OCI-LY7 (cell line): ENCODE results near the gene CA10. TPM values are rescaled to one million over a fixed set of nuclear protein-coding genes. Genes with fewer than 3 reads are reported as not detected.

ENCODE experiments used
- BruUV-seq: library from RNA; stranded (reverse); fragments of 400-500 nt; replicated peaks from 2 replicates; lab custom pipeline; 2021; lab: Mats Ljungman, UMichigan
- CTCF ChIA-PET: fragments of 300-600 bp; sonication (Branson Sonifier 250); formaldehyde crosslinking; loops from one replicate; lab custom pipeline; 2022; ENCODE audit warnings: antibody characterized with exemption; ENCODE audit not compliant: unreplicated experiment; lab: Charles Lee
- POLR2A ChIA-PET: fragments of 300-600 bp; sonication (Branson Sonifier 250); formaldehyde crosslinking; loops from one replicate; lab custom pipeline; 2022; ENCODE audit warnings: antibody characterized with exemption; lab: Charles Lee
- DNase-seq: peaks from one replicate; pipeline ENCODE4 v3.0.0-alpha.2; 2015; ENCODE audit warnings: low spot score
- H2AFZ ChIP-seq: fragments of 200-600 bp; sonication (generic), shearing (Covaris generic); 2 replicates; pipeline ENCODE4 v1.6.1; 2014; ENCODE audit warnings: mild to moderate bottlenecking, antibody characterized with exemption, low read length, moderate library complexity
- H3K27ac ChIP-seq: fragments of 200-600 bp; sonication (generic); 2 replicates; pipeline ENCODE4 v1.5.1; 2014; ENCODE audit warnings: mixed run types, low read depth, mild to moderate bottlenecking, moderate library complexity, low read length, inconsistent platforms; ENCODE audit not compliant: poor library complexity, severe bottlenecking
- H3K36me3 ChIP-seq: fragments of 200-600 bp; sonication (generic); 2 replicates; pipeline ENCODE4 v1.6.1; 2014; ENCODE audit warnings: mild to moderate bottlenecking, antibody characterized with exemption, low read length, moderate library complexity, mixed read lengths; ENCODE audit not compliant: insufficient read depth
- H3K4me1 ChIP-seq: fragments of 200-600 bp; sonication (generic); 2 replicates; pipeline ENCODE4 v1.5.1; 2014; ENCODE audit warnings: mild to moderate bottlenecking, low read length; ENCODE audit not compliant: insufficient read depth, poor library complexity, severe bottlenecking
- H3K4me2 ChIP-seq: fragments of 200-600 bp; sonication (generic); 2 replicates; pipeline ENCODE4 v1.6.1; 2014; ENCODE audit warnings: mild to moderate bottlenecking, low read length
- H3K4me3 ChIP-seq: fragments of 200-600 bp; sonication (generic); 2 replicates; pipeline ENCODE4 v1.5.1; 2014; ENCODE audit warnings: mild to moderate bottlenecking, low read depth, low read length; ENCODE audit not compliant: poor library complexity, severe bottlenecking
- H3K79me2 ChIP-seq: fragments of 200-600 bp; sonication (generic); 2 replicates; pipeline ENCODE4 v1.6.1; 2016; ENCODE audit warnings: low read depth, mild to moderate bottlenecking, low read length, moderate library complexity, mixed read lengths; ENCODE audit not compliant: insufficient read depth
- H3K9me2 ChIP-seq: fragments of 200-600 bp; sonication (generic); 2 replicates; pipeline ENCODE4 v1.6.1; 2016; ENCODE audit warnings: mild to moderate bottlenecking, low read length, mixed read lengths; ENCODE audit not compliant: insufficient read depth
- H3K9me3 ChIP-seq: fragments of 200-600 bp; sonication (generic); 2 replicates; pipeline ENCODE4 v1.6.1; 2014; ENCODE audit warnings: mild to moderate bottlenecking, mixed run types, low read length, mixed read lengths
- H4K20me1 ChIP-seq: fragments of 200-600 bp; sonication (generic); 2 replicates; pipeline ENCODE4 v1.6.1; 2014; ENCODE audit warnings: mild to moderate bottlenecking, antibody characterized with exemption, low read length, moderate library complexity, mixed read lengths; ENCODE audit not compliant: insufficient read depth
- EZH2phosphoT487 ChIP-seq: fragments of 200-600 bp; sonication (generic); IDR thresholded peaks from 2 replicates; pipeline ENCODE4 v1.6.1; 2018; ENCODE audit warnings: low read depth, borderline replicate concordance, mild to moderate bottlenecking, mixed run types, antibody characterized with exemption, low read length, moderate library complexity, mixed read lengths
- intact Hi-C: fragments of 100-400 bp; cut with micrococcal nuclease; formaldehyde crosslinking; loops from one replicate; pipeline ENCODE4 v1.10.0; 2022; ENCODE audit not compliant: unreplicated experiment
- total RNA-seq, 2 experiments: library from RNA; depleted of rRNA in 1 of 2; stranded (reverse); fragments of >200 nt in 1 of 2; shearing (Covaris generic) in 1 of 2; gene quantifications; 2 replicates each; pipeline ENCODE4 v1.2.3, GENCODE V29; 2014 to 2022
- TF ChIP-seq, protein P1 (sequence below): fragments of 200-600 bp; sonication (generic); conservative IDR thresholded peaks from 2 replicates; pipeline ENCODE4 v1.5.1; 2014; ENCODE audit warnings: mild to moderate bottlenecking, antibody characterized with exemption, low read length, moderate library complexity, mixed read lengths

CA10 gene
- total RNA-seq, 2 experiments from 2014 or later: not detected

DNA sequence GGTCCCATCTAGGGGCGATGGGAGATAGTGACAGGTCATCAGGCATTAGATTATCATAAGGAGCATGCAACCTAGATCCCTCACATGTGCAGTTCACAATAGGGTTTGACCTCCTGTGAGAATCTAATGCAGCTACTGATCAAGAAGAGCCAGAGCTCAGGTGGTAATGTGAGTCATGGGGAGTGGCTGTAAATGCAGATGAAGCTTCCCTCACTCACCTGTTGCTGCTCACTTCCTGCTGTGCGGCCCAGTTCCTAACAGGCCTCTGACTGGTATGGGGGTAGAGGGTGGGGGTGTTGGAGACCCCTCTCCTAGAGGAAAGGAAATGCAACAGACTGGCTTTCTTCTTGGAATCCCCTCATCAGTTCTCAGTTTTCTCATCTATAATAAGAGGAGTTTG lies 131.4 kb downstream of the CA10 start:
- TF ChIP-seq EZH2phosphoT487: no peak
- TF ChIP-seq, protein P1, sequence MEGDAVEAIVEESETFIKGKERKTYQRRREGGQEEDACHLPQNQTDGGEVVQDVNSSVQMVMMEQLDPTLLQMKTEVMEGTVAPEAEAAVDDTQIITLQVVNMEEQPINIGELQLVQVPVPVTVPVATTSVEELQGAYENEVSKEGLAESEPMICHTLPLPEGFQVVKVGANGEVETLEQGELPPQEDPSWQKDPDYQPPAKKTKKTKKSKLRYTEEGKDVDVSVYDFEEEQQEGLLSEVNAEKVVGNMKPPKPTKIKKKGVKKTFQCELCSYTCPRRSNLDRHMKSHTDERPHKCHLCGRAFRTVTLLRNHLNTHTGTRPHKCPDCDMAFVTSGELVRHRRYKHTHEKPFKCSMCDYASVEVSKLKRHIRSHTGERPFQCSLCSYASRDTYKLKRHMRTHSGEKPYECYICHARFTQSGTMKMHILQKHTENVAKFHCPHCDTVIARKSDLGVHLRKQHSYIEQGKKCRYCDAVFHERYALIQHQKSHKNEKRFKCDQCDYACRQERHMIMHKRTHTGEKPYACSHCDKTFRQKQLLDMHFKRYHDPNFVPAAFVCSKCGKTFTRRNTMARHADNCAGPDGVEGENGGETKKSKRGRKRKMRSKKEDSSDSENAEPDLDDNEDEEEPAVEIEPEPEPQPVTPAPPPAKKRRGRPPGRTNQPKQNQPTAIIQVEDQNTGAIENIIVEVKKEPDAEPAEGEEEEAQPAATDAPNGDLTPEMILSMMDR: no peak
- Histone ChIP-seq H4K20me1 (no peaks in the 10 kb centered on the region), H3K36me3 (no peaks in the 10 kb centered on the region), H2AFZ (no peak overlapping the region), H3K9me2 (no peaks in the 10 kb centered on the region), H3K9me3 (no peaks in the 10 kb centered on the region), H3K4me1 (no peaks in the 10 kb centered on the region), H3K79me2 (no peaks in the 10 kb centered on the region), H3K4me2 (no peak overlapping the region), H3K4me3 (no peak overlapping the region), H3K27ac (no peak overlapping the region)
- intact Hi-C loops: no loop called here
- no TSS peak for BruUV-seq
- ChIA-PET CTCF (no interaction called here), POLR2A (no interaction called here)
- DNase-seq: no peak

- H4K20me1 ChIP-seq: no peaks in the 10 kb centered on the region
- no TSS peak for BruUV-seq
- POLR2A ChIA-PET: no interaction called here
These were observed 132.4 kb downstream of the CA10 start for GRCh38 chr17:52026075-52026474.

GRCh38 chr17:52025236-52025635 lies 133.3 kb downstream of the CA10 start:
- H3K4me1 ChIP-seq: no peaks in the 10 kb centered on the region
- no peak overlapping the region for H2AFZ ChIP-seq
- intact Hi-C loops: no loop called here
- H3K4me3 ChIP-seq: no peak overlapping the region
- no peak overlapping the region for H3K27ac ChIP-seq
- CTCF ChIA-PET: no interaction called here
- POLR2A ChIA-PET: no interaction called here
- H3K9me3 ChIP-seq: no peaks in the 10 kb centered on the region
- no TSS peak for BruUV-seq
- TF ChIP-seq, protein P1: no peak
- TF ChIP-seq EZH2phosphoT487: no peak
- no peak for DNase-seq
- H3K36me3 ChIP-seq: no peaks in the 10 kb centered on the region
- no peaks in the 10 kb centered on the region for H4K20me1 ChIP-seq
- H3K79me2 ChIP-seq: no peaks in the 10 kb centered on the region
- no peak overlapping the region for H3K4me2 ChIP-seq
- no peaks in the 10 kb centered on the region for H3K9me2 ChIP-seq

More at GRCh38 chr17:52026075-52026474, 132.4 kb downstream of the CA10 start:
- Histone ChIP-seq H3K9me2 (no peaks in the 10 kb centered on the region), H3K4me1 (no peaks in the 10 kb centered on the region), H3K27ac (no peak overlapping the region), H3K9me3 (no peaks in the 10 kb centered on the region), H3K79me2 (no peaks in the 10 kb centered on the region), H3K4me2 (no peak overlapping the region), H3K4me3 (no peak overlapping the region), H3K36me3 (no peaks in the 10 kb centered on the region), H2AFZ (no peak overlapping the region)
- no peak for DNase-seq
- intact Hi-C loops: no loop called here
- CTCF ChIA-PET: no interaction called here
- TF ChIP-seq, protein P1: no peak
- no peak for TF ChIP-seq EZH2phosphoT487
